Fibroblast of lung (primary cell): ENCODE data around the gene SNRNP48. TPM values are rescaled to one million over a fixed set of nuclear protein-coding genes. Genes with fewer than 3 reads are reported as not detected.

Experiments
- DNase-seq, 2 donors: peaks; one replicate each; pipeline versions ENCODE4 v3.0.0 to v3.0.0-alpha.2; 2010; ENCODE audit warnings: low read depth in 2 of 2
- H2AFZ ChIP-seq: 2 replicates; pipeline ENCODE4 v1.5.1; 2012; ENCODE audit warnings: low read length, control low read depth, inconsistent platforms
- H3K27ac ChIP-seq: 2 replicates; pipeline ENCODE4 v1.5.1; 2011; ENCODE audit warnings: low read length, control low read depth; ENCODE audit not compliant: insufficient read depth
- H3K27me3 ChIP-seq: 2 replicates; pipeline ENCODE4 v1.5.1; 2011; ENCODE audit warnings: mild to moderate bottlenecking, low read length; ENCODE audit not compliant: control insufficient read depth, insufficient read depth
- H3K36me3 ChIP-seq: 2 replicates; pipeline ENCODE4 v1.5.1; 2011; ENCODE audit warnings: low read length; ENCODE audit not compliant: control insufficient read depth, insufficient read depth
- H3K4me1 ChIP-seq: 2 replicates; pipeline ENCODE4 v1.5.1; 2011; ENCODE audit warnings: low read length; ENCODE audit not compliant: control insufficient read depth, insufficient read depth; ENCODE audit errors: extremely low read depth
- H3K4me2 ChIP-seq: 2 replicates; pipeline ENCODE4 v1.5.1; 2011; ENCODE audit warnings: low read length, control low read depth; ENCODE audit not compliant: insufficient read depth; ENCODE audit errors: extremely low read depth
- H3K4me3 ChIP-seq, 4 experiments: fragments of 200-600 bp in 1 of 4; sonication (generic) in 1 of 4; replicated peaks in 1 of 4; 2 replicates each; pipeline ENCODE4 v1.5.1; 2011 to 2016; ENCODE audit warnings: low read length in 4 of 4, low read depth in 3 of 4, mild to moderate bottlenecking in 3 of 4, control low read depth in 2 of 4, inconsistent platforms in 1 of 4, mixed read lengths in 1 of 4; ENCODE audit not compliant: insufficient read depth in 1 of 4; ENCODE audit errors: control extremely low read depth in 1 of 4
- H3K79me2 ChIP-seq: 2 replicates; pipeline ENCODE4 v1.5.1; 2012; ENCODE audit warnings: mild to moderate bottlenecking, low read length, inconsistent platforms; ENCODE audit not compliant: control insufficient read depth, insufficient read depth
- H3K9ac ChIP-seq: 2 replicates; pipeline ENCODE4 v1.5.1; 2011; ENCODE audit warnings: mild to moderate bottlenecking, low read length, control low read depth; ENCODE audit not compliant: insufficient read depth
- H3K9me3 ChIP-seq: 2 replicates; pipeline ENCODE4 v1.5.1; 2012; ENCODE audit warnings: low read depth, low read length; ENCODE audit not compliant: control insufficient read depth, insufficient read depth
- H4K20me1 ChIP-seq: 2 replicates; pipeline ENCODE4 v1.5.1; 2011; ENCODE audit warnings: low read length; ENCODE audit not compliant: control insufficient read depth, insufficient read depth; ENCODE audit errors: extremely low read depth
- CTCF ChIP-seq, 2 donors: IDR thresholded peaks in 1 of 2; conservative IDR thresholded peaks in 1 of 2; 1 replicate in 1 of 2; 2 replicates in 1 of 2; pipeline ENCODE4 v1.5.1; 2011 to 2012; ENCODE audit warnings: low read length in 2 of 2, control low read depth in 1 of 2, inconsistent platforms in 1 of 2, low read depth in 1 of 2, mild to moderate bottlenecking in 1 of 2
- EZH2 ChIP-seq: IDR thresholded peaks from 2 replicates; pipeline ENCODE4 v1.5.1; 2012; ENCODE audit warnings: low read length, control low read depth, mild to moderate bottlenecking; ENCODE audit errors: missing control alignments
- polyA plus RNA-seq, 2 donors: library from polyadenylated mRNA; depleted of rRNA in 1 of 2; stranded (reverse) in 1 of 2; unstranded in 1 of 2; fragments of >200 nt; gene quantifications; 2 replicates each; pipeline ENCODE4 v1.2.1, GENCODE V29; 2011 to 2012; ENCODE audit warnings: missing spikeins in 1 of 2
- total RNA-seq: library from RNA; depleted of rRNA; stranded (reverse); fragments of >200 nt; gene quantifications from 2 replicates; pipeline ENCODE4 v1.2.1, GENCODE V29; 2014

Gene SNRNP48
- total and polyA plus RNA-seq, 2 donors (not counting 1 experiment from before 2014, with no cell fraction given), result 8.3 to 9.1 TPM

- H3K79me2 ChIP-seq, result no peaks in the 10 kb centered on the region
- H3K27ac ChIP-seq, result no peak overlapping the region
- no peaks in the 10 kb centered on the region for H3K36me3 ChIP-seq
- no peak for DNase-seq
- H3K4me3 ChIP-seq, result no peak overlapping the region
- H3K4me1 ChIP-seq, result no peaks in the 10 kb centered on the region
- TF ChIP-seq CTCF (conservative IDR thresholded peaks at IDR 0.05 in 1 of 2, IDR thresholded peaks at IDR 0.05 in 1 of 2; ENCODE audit: low read depth in 1 of 2, low read length in 2 of 2), result no peak
- TF ChIP-seq EZH2, result no peak
- no peaks in the 10 kb centered on the region for H3K27me3 ChIP-seq
- H3K9me3 ChIP-seq, result no peaks in the 10 kb centered on the region
- H2AFZ ChIP-seq, result no peak overlapping the region
- H3K9ac ChIP-seq, result no peak overlapping the region
- no peak overlapping the region for H3K4me2 ChIP-seq
- no peaks in the 10 kb centered on the region for H4K20me1 ChIP-seq
Measured at GRCh38 chr6:7652957-7653356, 63.0 kb downstream of the SNRNP48 start.

GRCh38 chr6:7656355-7656754, 66.4 kb downstream of the SNRNP48 start:
- no peak overlapping the region for H3K4me3 ChIP-seq

GRCh38 chr6:7658543-7658942, 68.5 kb downstream of the SNRNP48 start:
- no peaks in the 10 kb centered on the region for H3K9me3 ChIP-seq
- no peak overlapping the region for H3K9ac ChIP-seq
- no peaks in the 10 kb centered on the region for H3K79me2 ChIP-seq
- no peak overlapping the region for H3K4me2 ChIP-seq
- no peak overlapping the region for H3K4me3 ChIP-seq
- H3K4me1 ChIP-seq, result no peaks in the 10 kb centered on the region
- no peak overlapping the region for H3K27ac ChIP-seq
- H2AFZ ChIP-seq, result no peak overlapping the region
- DNase-seq, result no peak
- no peak for TF ChIP-seq EZH2
- no peak for TF ChIP-seq CTCF (conservative IDR thresholded peaks at IDR 0.05 in 1 of 2, IDR thresholded peaks at IDR 0.05 in 1 of 2; ENCODE audit: low read depth in 1 of 2, low read length in 2 of 2)
- no peaks in the 10 kb centered on the region for H3K36me3 ChIP-seq
- H3K27me3 ChIP-seq, result no peaks in the 10 kb centered on the region
- no peaks in the 10 kb centered on the region for H4K20me1 ChIP-seq

More at GRCh38 chr6:7656355-7656754, 66.4 kb downstream of the SNRNP48 start:
- Histone ChIP-seq H4K20me1 (no peaks in the 10 kb centered on the region), H3K4me1 (no peaks in the 10 kb centered on the region), H3K36me3 (no peaks in the 10 kb centered on the region), H3K79me2 (no peaks in the 10 kb centered on the region), H2AFZ (no peak overlapping the region), H3K27me3 (no peaks in the 10 kb centered on the region), H3K4me2 (no peak overlapping the region), H3K27ac (no peak overlapping the region), H3K9me3 (no peaks in the 10 kb centered on the region), H3K9ac (no peak overlapping the region)
- no peak for DNase-seq
- TF ChIP-seq CTCF (conservative IDR thresholded peaks at IDR 0.05 in 1 of 2, IDR thresholded peaks at IDR 0.05 in 1 of 2; ENCODE audit: low read depth in 1 of 2, low read length in 2 of 2), result no peak
- TF ChIP-seq EZH2, result no peak
